ENCODE measurements around the gene NT5C1B.

The NT5C1B gene

GRCh38 chr2:18540872-18541271 lies 48.5 kb downstream of the NT5C1B start:
- Histone ChIP-seq H3K27ac (replicated peaks) (no peak overlapping the region), H3K4me3 (replicated peaks; ENCODE audit: insufficient read depth, low read length) (no peak overlapping the region), H3K27me3 (ENCODE audit: insufficient read depth, poor library complexity, severe bottlenecking) (no peaks in the 10 kb centered on the region)
- TF ChIP-seq GABPA (IDR thresholded peaks at IDR 0.05; ENCODE audit: low read depth) = no peak
- TF ChIP-seq SPI1 (IDR thresholded peaks at IDR 0.05; ENCODE audit: borderline replicate concordance, low read depth) = no peak
- TF ChIP-seq REST (IDR thresholded peaks at IDR 0.05; ENCODE audit: insufficient replicate concordance, low read depth) = no peak
- TF ChIP-seq CTCF (IDR thresholded peaks at IDR 0.05; ENCODE audit: insufficient read depth, low read length) = no peak
- TF ChIP-seq POLR2AphosphoS5 (IDR thresholded peaks at IDR 0.05; ENCODE audit: low read depth) = no peak
- DNase-seq (ENCODE audit: low read depth in 1 of 2, low spot score in 1 of 2) = no peak

DNA sequence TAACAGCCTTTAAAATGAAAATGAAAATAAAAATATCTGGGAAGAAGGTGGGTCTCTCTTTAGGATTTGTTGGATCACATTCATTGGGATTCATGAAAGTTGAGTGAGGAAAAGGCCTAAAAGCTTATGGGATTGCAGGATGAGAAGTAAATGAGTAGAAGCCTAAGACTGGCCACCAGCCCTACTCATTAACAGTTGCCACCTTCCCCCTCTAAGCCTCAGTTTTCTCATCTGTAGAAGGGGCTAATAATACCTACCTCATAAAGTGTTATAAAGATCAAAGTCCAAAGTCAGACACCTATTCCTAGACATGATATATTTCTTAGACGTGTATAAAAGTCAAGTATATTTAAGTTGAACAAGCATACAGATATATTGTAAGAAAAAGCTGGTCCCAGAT lies 52.7 kb downstream of the NT5C1B start:
- DNase-seq (ENCODE audit: low read depth in 1 of 2, low spot score in 1 of 2) = no peak
- no peak for TF ChIP-seq CTCF (IDR thresholded peaks at IDR 0.05; ENCODE audit: insufficient read depth, low read length)
- no peak for TF ChIP-seq POLR2AphosphoS5 (IDR thresholded peaks at IDR 0.05; ENCODE audit: low read depth)
- no peak for TF ChIP-seq GABPA (IDR thresholded peaks at IDR 0.05; ENCODE audit: low read depth)
- no peak for TF ChIP-seq SPI1 (IDR thresholded peaks at IDR 0.05; ENCODE audit: borderline replicate concordance, low read depth)
- TF ChIP-seq REST (IDR thresholded peaks at IDR 0.05; ENCODE audit: insufficient replicate concordance, low read depth) = no peak
- no peak overlapping the region for H3K4me3 ChIP-seq (replicated peaks; ENCODE audit: insufficient read depth, low read length)
- H3K27me3 ChIP-seq (ENCODE audit: insufficient read depth, poor library complexity, severe bottlenecking) = no peaks in the 10 kb centered on the region
- H3K27ac ChIP-seq (replicated peaks) = no peak overlapping the region

- no peak for DNase-seq (ENCODE audit: low read depth in 1 of 2, low spot score in 1 of 2)
- no peaks in the 10 kb centered on the region for H3K27me3 ChIP-seq (ENCODE audit: insufficient read depth, poor library complexity, severe bottlenecking)
- no peak overlapping the region for H3K4me3 ChIP-seq (replicated peaks; ENCODE audit: insufficient read depth, low read length)
- no peak overlapping the region for H3K27ac ChIP-seq (replicated peaks)
- no peak for TF ChIP-seq REST (IDR thresholded peaks at IDR 0.05; ENCODE audit: insufficient replicate concordance, low read depth)
- no peak for TF ChIP-seq GABPA (IDR thresholded peaks at IDR 0.05; ENCODE audit: low read depth)
- no peak for TF ChIP-seq POLR2AphosphoS5 (IDR thresholded peaks at IDR 0.05; ENCODE audit: low read depth)
- TF ChIP-seq CTCF (IDR thresholded peaks at IDR 0.05; ENCODE audit: insufficient read depth, low read length) = no peak
- no peak for TF ChIP-seq SPI1 (IDR thresholded peaks at IDR 0.05; ENCODE audit: borderline replicate concordance, low read depth)
Observed at GRCh38 chr2:18536100-18536499, 53.3 kb downstream of the NT5C1B start.
